Osteocyte (in vitro differentiated cells): ENCODE results near the gene TRUB1. TPM values are rescaled to one million over a fixed set of nuclear protein-coding genes. Genes with fewer than 3 reads are reported as not detected.
"Not testable (repeated sequence)": the region's sequence is repeated elsewhere in the genome, so short reads cannot be mapped to it uniquely, and the experiment has no call there.

Experiments
- DNase-seq: peaks from one replicate; pipeline ENCODE4 v3.0.0; 2021; ENCODE audit warnings: mixed read lengths; ENCODE audit not compliant: unreplicated experiment; ENCODE audit errors: extremely low spot score
- H3K27ac Mint-ChIP-seq: one replicate; pipeline ENCODE4 v1.8.0; 2021; ENCODE audit warnings: mild to moderate bottlenecking, mixed read lengths; ENCODE audit not compliant: unreplicated experiment
- H3K27me3 Mint-ChIP-seq: one replicate; pipeline ENCODE4 v1.8.0; 2021; ENCODE audit warnings: mixed read lengths; ENCODE audit not compliant: unreplicated experiment
- H3K36me3 Mint-ChIP-seq: one replicate; pipeline ENCODE4 v1.8.0; 2021; ENCODE audit warnings: mixed read lengths; ENCODE audit not compliant: unreplicated experiment
- H3K4me1 Mint-ChIP-seq: one replicate; pipeline ENCODE4 v1.8.0; 2021; ENCODE audit warnings: mixed read lengths; ENCODE audit not compliant: unreplicated experiment
- H3K4me3 Mint-ChIP-seq: one replicate; pipeline ENCODE4 v1.8.0; 2021; ENCODE audit warnings: mild to moderate bottlenecking, moderate library complexity, mixed read lengths; ENCODE audit not compliant: unreplicated experiment
- H3K9me3 Mint-ChIP-seq: one replicate; pipeline ENCODE4 v1.8.0; 2021; ENCODE audit warnings: mixed read lengths; ENCODE audit not compliant: unreplicated experiment
- CTCF ChIP-seq: fragments of 200-600 bp; sonication (generic); IDR thresholded peaks from 2 replicates; pipeline ENCODE4 v1.5.0; 2021; ENCODE audit warnings: antibody characterized with exemption, mild to moderate bottlenecking, moderate library complexity
- total RNA-seq: library from RNA; stranded (reverse); gene quantifications from 2 replicates; pipeline ENCODE4 v1.2.1, GENCODE V29; 2021

Gene TRUB1
- total RNA-seq, 1 donor from 2014 or later, result 15.9 TPM

GRCh38 chr10:114931072-114931679, 6.8 kb upstream of the TRUB1 start:
- H3K27me3 Mint-ChIP-seq, result no peaks in the 10 kb centered on the region
- H3K9me3 Mint-ChIP-seq, result no peaks in the 10 kb centered on the region
- H3K4me1 Mint-ChIP-seq, result peaks cover 16% of the 10 kb centered on the region
- H3K36me3 Mint-ChIP-seq, result no peaks in the 10 kb centered on the region
- no peak for TF ChIP-seq CTCF
- H3K4me3 Mint-ChIP-seq, result no peak overlapping the region
- H3K27ac Mint-ChIP-seq, result no peak overlapping the region
- no peak for DNase-seq

GRCh38 chr10:114932225-114932624, 5.8 kb upstream of the TRUB1 start:
- Mint-ChIP-seq H3K4me1 (peaks cover 14% of the 10 kb centered on the region), H3K36me3 (no peaks in the 10 kb centered on the region), H3K27me3 (no peaks in the 10 kb centered on the region), H3K27ac (no peak overlapping the region), H3K4me3 (no peak overlapping the region), H3K9me3 (no peaks in the 10 kb centered on the region)
- TF ChIP-seq CTCF, result no peak
- no peak for DNase-seq

- Mint-ChIP-seq H3K27ac (no peak overlapping the region), H3K27me3 (no peaks in the 10 kb centered on the region), H3K36me3 (no peaks in the 10 kb centered on the region), H3K9me3 (no peaks in the 10 kb centered on the region), H3K4me1 (peaks cover 14% of the 10 kb centered on the region), H3K4me3 (no peak overlapping the region)
- DNase-seq, result no peak
- TF ChIP-seq CTCF, result no peak
Measured at GRCh38 chr10:114932945-114933344, 5.0 kb upstream of the TRUB1 start.

- Mint-ChIP-seq H3K27me3 (no peaks in the 10 kb centered on the region), H3K36me3 (no peaks in the 10 kb centered on the region), H3K9me3 (no peaks in the 10 kb centered on the region), H3K27ac (no peak overlapping the region), H3K4me3 (no peak overlapping the region), H3K4me1 (peaks cover 14% of the 10 kb centered on the region)
- TF ChIP-seq CTCF, result no peak
- DNase-seq, result no peak
Measured at GRCh38 chr10:114933588-114933987, 4.4 kb upstream of the TRUB1 start.

GRCh38 chr10:114933995-114934394, 4.0 kb upstream of the TRUB1 start:
- not testable (repeated sequence) for H3K27ac Mint-ChIP-seq, DNase-seq, H3K4me3 Mint-ChIP-seq, H3K36me3 Mint-ChIP-seq, H3K27me3 Mint-ChIP-seq, H3K9me3 Mint-ChIP-seq
- peaks cover 17% of the 10 kb centered on the region for H3K4me1 Mint-ChIP-seq

- H3K27me3 Mint-ChIP-seq, result no peaks in the 10 kb centered on the region
- TF ChIP-seq CTCF, result no peak
- H3K4me3 Mint-ChIP-seq, result peak overlapping the region; percentile 94
Measured at GRCh38 chr10:114938856-114939193, 830 bp downstream of the TRUB1 start.

More at GRCh38 chr10:114938856-114939193, 830 bp downstream of the TRUB1 start:
- Mint-ChIP-seq H3K36me3 (peaks cover 15% of the 10 kb centered on the region), H3K27ac (peak overlapping the region; percentile 90), H3K4me1 (peaks cover 23% of the 10 kb centered on the region), H3K9me3 (no peaks in the 10 kb centered on the region)
- DNase-seq, result no peak
